GM19239 (cell line): ENCODE results near the gene FKBP10.

ENCODE experiments used
- DNase-seq: peaks from one replicate; pipeline ENCODE4 v3.0.0; 2011; ENCODE audit warnings: low spot score; ENCODE audit not compliant: insufficient read length
- FAIRE-seq: peaks from 2 replicates; lab custom pipeline; 2011; peaks lifted over from hg19 to GRCh38; lab: Jason Lieb, UNC

The FKBP10 gene

GRCh38 chr17:41781404-41782110, 31.2 kb upstream of the FKBP10 start:
- FAIRE-seq, result no peak

GRCh38 chr17:41782142-41782541, 30.7 kb upstream of the FKBP10 start:
- FAIRE-seq, result no peak
- no peak for DNase-seq

More at GRCh38 chr17:41781404-41782110, 31.2 kb upstream of the FKBP10 start:
- no peak for DNase-seq

DNA sequence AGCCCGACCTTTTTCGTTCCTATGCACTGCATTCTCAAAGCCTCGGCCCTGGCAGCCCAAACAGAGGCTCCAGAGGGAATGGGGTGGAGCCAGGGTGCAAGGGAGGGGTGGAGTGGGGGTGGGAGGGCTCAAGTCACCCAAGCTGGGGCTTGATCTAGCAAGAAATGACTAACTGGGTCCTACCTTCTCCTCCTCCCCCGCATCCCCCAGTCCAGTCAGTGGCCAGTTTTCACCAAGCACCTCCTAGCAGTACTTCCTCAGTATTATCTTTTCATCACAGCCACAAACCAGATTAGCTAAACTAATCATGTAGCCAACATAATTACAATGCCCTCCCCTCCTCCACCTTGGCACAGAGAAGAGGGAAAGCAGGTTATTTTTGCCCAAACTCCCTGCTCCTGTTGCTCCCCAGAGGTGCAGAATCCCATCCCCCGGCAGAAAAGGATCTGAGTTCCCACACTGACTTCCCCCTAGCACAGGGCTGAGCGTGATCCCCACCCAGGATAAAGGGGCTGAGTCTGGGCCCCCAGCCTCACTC, 28.5 kb upstream of the FKBP10 start:
- FAIRE-seq (no peak), DNase-seq (no peak)

DNA sequence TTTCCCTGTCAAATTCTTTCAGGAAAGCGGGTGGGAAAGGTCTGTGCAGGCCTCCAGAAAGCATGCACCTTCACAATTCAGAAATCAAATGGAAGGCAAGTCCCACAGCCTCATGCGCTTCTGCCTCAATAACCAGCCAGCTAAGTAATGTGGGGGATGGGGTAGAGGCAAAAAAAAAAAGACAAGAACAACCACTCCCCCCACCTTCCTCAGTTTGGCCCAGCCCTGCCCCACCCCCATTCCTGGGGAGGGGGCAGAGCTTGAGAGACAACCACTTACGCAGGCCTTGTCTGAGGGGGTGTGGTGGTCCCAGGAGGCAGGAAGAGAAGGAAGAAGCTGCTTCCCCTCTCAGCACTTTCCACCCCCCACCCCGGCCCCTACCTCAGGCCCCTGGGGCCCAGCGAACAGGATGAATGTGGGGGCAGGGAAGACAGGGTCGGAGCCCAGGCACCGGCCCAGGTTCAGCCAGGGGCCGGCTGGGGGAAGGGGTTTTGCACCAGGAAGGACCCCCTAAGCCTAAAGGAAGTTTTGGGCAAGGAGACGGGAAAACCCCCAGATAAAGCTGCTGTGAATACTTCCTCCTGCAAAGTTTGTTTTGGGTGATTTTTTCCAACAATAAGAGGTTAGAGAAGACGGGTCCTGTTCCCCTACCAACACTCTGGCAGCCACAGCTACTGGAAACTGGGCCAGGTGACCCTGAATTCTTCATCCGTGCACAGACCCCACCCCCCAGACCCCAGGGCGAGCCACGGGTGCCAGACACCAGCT, 27.5 kb upstream of the FKBP10 start:
- FAIRE-seq (no peak), DNase-seq (no peak)

DNA sequence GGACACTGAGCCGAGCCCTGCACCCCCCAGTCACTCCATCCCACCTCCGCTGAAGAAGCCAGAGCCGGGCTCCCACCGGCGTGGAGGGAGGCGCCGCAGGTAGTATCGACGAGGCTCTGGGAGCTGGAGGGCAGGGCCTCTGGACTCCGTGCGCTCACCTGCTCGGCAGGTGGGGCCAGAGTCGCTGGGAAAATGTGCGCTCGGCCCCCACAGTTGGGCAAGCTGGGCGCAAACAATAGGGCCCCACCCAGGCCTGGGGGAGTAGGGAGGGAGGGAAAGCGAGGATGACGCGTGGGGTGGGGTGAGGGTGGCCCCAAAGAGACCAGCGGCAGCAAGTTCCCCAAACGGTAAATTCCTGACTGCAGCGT, 27.0 kb upstream of the FKBP10 start:
- FAIRE-seq, result no peak

DNA sequence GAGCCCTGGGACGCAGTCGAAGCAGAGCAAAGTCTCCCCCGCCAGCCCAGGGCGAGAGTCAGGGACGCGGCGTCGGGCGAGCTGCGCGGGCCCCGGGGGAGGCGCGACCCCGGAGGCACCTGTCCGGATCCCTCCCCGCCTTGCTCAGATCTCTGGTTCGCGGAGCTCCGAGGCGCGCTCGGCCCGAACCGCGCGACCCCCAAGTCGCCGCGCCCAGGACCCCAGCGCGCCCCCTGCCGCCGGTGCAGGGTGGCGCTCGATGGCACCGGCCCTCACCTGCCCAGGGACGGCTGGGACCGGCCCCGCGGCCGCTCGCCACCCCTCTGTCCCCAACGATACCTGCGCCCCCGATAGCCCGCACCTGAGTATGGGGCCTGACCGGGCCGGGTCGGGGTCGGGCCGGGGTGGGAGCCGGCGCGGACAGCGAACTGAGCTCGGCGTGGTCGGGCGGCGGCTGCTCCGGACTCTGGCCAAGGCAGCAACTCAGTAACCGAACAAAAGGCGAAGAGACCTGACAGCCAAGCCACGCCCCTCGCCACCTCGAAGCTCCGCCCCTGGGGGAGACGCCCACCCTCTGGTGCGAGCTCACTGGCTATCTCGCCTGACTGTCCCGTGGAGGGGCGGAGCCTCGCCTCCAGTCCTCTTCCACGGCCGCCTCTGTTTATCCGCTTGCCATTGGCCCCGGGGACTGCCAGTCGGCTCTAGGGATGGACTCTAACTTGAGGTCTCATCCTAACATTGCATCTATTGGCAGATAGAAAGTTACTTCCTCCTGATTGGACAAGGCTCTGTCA, 26.4 kb upstream of the FKBP10 start, which contains the start of gene JUP:
TSS of gene JUP (minus strand) at position 485 of the 794 bp plus-strand sequence. CDS start 14,857 bp downstream, outside the sequence.
- peak; percentile 95 for DNase-seq
- FAIRE-seq, result peak; percentile 58

More for the DNA sequence above, 27.0 kb upstream of the FKBP10 start:
- no peak for DNase-seq

DNA sequence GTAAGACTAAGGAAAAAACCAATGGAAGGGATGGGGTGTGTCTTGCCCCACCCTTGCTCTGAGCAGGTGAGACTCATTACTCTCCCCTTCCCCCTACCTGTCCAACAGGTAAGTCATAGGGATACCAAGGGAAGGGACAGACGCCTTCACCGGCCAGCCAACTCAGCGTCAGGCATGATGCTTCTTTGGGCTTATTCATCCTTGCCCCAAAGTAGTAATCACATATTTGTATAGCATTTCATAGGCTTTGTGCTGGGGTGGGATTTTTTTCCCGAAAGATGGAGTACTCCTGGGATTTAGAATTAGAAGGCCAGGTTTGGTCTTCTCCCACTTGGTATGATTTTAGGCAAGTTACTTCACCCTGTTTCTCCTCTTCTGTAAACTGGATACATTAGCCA, 25.8 kb upstream of the FKBP10 start:
- DNase-seq (no peak), FAIRE-seq (no peak)

- DNase-seq (no peak), FAIRE-seq (no peak)
Measured at GRCh38 chr17:41792845-41793783, 19.7 kb upstream of the FKBP10 start.

DNA sequence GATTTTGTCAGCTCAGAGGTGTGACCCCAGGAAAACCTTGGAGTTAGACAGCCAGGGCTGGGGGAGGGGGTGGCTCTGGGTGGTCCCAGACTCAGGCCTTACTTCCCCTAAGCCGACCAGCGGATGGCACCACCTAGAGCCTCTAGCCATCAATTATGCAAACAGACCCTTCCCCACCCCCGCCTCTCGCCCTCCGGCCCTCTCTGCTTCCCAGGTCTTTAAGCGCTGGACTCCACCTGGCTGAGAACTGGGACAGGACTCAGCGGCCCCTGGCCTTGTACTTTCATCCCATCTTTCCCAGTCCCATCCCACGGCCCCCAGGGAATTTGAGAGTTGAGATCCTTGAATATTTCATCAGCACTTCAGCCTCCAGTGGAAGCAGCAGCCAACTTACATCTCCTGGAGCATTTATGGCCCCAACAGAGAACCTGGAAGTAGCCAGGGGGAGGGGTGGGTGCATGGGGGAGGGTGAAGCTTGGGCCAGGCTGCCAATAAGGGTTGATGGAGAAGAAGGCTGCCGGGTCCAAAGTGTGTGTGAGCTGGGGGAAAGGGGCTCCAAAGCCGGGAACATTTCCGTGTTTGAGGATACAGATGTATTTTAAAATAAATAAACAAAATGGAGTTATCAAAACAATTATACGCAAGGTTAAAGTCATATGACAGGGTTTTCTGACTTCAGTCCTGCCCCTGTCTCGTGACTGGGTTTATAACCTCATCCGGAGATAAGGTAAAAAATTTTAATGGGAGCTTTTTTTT, 18.8 kb upstream of the FKBP10 start:
- DNase-seq, result no peak
- no peak for FAIRE-seq

GRCh38 chr17:41794540-41794975, 18.2 kb upstream of the FKBP10 start:
- FAIRE-seq (no peak), DNase-seq (no peak)

DNA sequence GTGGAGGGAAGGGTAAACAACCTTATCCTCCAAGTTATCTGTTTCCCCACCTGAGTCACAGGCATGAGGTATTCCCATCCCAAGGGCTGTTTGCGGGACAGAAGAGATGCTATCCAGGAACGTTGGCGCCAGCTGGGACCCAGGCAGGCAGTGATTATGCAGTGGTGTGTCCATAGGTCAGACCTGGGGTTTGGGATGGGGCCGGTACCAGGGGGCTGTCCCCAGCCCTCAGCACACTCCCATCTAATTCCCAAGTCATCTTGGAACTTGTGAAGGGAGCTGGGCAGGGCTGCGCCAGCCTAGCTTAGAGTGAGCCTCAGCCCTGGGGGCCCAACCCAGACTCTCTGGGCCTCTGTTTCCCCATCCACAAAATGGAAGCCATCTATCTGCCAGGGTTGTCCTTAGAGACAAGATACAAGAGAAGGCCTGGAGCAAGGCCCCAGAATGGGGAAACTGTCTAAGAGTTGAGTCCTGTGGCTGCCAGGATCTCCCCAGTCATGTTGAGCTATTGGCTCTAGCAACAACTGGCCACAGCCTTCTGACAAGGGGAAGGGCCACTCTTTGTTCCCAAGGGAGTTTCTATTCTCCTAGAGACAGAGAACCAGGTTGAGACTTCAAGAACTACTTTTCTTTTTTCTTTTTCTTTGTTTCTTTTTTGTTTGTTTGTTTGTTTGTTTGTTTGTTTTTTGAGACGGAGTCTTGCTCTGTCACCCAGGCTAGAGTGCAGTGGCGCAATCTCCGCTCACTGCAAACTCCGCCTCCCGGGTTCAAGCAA, 16.5 kb upstream of the FKBP10 start:
- FAIRE-seq (no peak), DNase-seq (no peak)

- DNase-seq (no peak), FAIRE-seq (no peak)
Measured at GRCh38 chr17:41797377-41797776, 15.4 kb upstream of the FKBP10 start.

DNA sequence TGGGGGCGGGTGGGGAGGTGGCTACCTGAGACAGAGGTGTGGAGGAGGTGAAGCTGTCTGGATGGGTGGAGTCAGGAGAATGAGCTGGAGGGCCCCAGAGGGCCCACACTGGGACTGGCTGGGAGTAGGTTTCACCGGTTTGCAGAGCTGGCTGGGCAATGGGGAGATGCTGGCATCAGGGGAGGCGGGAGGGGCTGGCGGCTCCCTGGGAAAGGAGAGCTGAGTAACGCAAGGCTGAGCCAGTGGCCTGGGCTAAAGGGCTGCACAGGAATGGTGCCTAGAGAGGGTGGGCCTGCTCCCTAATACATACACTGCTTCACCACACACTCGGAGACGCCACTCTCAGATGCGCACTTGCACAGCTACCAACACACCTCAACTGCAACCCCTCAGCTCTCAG, 13.4 kb upstream of the FKBP10 start:
- DNase-seq (no peak), FAIRE-seq (no peak)

- FAIRE-seq (no peak), DNase-seq (no peak)
Measured at GRCh38 chr17:41800601-41801373, 12.0 kb upstream of the FKBP10 start.

DNA sequence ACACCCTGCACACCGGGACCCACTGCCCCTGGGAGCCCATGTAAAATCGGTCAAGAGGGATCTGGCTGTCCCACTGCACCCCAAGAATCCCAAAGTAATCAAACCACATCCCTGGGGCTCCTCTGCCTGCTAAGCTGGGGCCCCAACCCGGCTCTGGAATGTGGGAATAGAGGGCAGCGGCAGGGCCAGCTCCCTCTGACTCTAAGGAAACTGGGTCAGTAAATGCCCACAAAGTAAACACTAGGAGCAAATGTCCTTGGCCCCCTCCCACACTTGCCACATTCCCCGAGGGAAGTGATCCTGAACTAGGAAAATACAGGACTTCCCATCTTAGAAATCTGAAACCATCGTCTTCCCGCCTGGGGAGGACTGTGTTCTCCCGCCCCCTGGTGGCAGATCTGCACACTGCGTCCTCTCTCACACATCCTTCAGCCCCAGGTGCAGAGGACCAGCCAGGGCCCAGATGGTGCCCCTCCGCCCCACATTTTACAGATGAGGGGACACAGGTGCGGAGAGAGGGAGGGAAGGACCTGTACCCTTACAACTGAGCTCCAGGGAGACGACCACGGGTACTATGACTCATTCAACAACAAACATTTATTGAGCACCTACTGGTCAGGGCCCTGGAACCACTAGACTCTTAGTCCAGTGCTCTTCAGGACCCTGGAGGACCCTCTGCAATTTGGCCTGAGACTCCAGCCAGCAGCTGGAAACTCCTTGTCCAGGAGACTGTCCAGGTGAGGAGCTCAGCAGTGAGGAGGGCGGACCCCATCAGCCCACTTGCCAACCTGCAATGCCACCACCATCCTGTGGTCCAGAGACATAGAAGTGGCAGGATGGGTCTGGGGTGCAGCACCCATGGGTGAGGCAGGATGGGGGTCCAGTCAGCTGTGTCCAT, 11.2 kb upstream of the FKBP10 start:
- DNase-seq (peak; percentile 86), FAIRE-seq (peak; percentile 77)
